Measurements from ENCODE around the gene C10orf71.

Gene C10orf71

GRCh38 chr10:49294731-49295130 lies 4.2 kb upstream of the C10orf71 start:
- no peak for DNase-seq

DNA sequence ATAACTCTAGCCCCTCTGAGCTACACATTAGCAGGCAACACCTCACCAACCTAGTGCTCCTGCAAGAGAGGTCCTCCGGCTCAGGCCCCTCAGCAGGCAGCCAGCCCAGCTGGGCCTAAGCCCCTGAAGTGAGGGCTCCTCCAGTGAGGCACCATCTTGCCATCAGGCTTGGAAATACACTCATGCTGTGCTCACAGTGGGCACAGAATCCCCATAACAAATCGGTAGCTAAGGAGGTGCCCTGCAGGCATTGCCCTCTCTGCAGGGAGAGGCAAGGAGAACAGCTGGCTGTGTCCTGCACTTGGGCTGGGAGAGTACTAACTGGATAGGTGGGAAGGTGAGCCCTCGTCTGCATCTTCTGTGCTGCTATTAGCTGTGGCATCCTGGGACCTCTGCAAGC lies 3.7 kb upstream of the C10orf71 start:
- DNase-seq: no peak

DNA sequence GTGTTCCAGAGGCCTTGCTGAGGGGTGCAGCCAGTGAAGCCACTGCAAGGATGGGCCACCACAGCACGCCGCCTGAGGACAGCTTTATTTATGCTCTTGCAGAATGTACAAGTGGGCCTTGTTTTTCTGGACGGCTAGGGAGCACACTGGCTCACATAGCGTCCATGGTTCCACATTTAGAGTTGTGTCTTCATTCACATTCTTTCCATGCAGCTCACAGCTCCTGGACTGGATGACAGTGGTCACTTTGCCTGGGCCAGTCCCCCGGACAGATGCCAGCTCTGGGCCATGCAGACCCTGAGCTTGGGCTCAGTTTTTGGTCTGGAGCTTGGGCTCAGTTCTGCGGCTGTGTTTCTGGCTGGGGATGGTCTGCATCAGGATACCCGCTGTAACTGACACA lies 2.6 kb upstream of the C10orf71 start:
- DNase-seq: no peak

DNA sequence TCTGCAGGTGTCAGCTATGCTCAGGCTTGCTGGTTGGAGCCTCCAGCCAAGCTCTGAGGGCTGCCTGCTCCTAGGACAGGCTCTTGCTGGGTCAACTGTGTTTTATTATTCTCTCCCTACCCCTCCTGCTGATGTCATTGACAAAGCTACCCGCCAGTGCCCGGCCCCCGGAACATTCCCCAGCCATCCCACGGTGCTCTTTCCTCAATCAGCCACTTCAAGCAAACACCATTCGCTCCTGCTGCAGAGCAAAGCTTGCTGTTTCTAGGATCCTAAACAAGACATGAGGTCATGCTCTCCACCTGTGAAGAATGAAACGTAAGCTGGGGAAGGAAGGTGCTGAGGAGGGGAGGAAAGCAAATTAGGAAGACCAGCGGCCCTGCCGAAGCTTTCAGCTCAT lies 2.1 kb upstream of the C10orf71 start:
- DNase-seq: no peak

DNA sequence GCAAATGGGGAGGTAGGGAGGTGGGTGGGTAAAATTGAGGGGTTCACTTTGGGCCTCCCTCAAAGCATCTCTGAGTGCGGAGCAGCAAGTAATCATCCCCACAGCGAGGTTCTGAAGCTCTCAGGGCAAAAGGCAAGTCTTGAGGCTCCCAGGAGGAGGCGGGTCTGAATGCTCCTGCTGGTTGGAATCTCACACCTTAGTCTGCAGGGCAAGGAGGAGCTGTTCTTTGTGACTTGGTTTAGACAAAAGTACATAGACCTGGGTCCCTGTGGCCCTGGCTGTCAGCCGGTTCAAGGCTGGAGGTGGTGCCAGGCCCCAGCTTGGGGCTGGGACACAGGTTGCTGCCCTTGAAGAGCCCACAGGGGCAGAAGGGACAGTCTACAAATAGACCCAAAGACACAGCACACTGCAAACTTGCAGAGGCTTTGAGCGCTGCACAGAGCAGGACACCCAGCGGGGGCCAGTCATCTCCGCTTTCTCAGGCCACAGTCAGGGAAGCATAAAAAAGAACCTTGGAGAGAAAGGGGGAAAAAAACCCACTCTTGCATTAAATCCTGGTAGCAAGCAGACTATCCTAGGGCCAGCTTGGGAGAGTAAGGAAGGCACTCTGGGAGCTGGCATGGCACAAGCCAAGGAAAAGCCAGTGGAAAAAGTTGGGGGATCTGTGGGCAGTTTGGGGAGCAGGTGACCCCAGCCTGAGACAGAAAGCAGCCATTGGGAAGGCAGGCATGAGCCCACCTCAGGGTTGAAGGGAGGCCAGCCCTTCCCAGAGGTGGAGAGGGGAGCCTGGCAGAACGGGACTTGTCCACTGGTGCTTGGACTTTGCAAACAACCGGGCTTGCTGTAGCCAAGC lies 926 bp upstream of the C10orf71 start:
- no peak for DNase-seq

DNA sequence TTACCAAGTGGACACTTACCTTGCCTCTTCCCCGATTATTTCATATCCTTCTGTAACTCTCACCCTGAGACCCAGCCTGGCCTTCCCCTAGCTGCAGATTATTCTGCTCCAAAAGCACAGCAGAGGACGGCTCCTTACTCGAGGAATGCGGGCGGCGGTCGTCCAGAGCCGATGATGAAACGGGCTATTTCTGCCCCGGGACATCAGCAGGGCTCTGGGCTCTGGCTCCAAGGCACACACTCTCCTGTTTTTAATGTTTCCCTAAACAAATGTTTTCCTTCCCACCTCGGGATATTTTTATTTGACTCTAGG lies 343 bp upstream of the C10orf71 start:
- DNase-seq: no peak

DNA sequence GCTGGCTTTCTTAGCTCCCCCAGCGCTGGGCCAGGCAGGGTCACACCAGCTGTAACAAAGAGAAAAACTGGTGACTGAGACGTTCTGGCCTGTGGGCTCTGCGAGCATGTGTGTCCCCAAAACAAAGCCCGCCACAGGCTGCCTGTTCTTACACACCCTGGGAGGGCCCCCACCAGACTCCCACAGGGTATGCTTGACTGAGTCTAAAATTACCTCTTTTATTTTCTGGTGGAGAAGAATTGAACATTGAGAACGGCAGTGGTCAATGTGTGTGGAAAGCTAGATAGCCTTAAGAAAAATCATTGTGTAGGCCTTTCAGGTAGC lies 808 bp downstream of the C10orf71 start:
- no peak for DNase-seq

- no peak for DNase-seq
Measured at GRCh38 chr10:49300140-49300974, 1.4 kb downstream of the C10orf71 start.

- DNase-seq: no peak
Measured at GRCh38 chr10:49301302-49301701, 2.3 kb downstream of the C10orf71 start.

- no peak for DNase-seq
Measured at GRCh38 chr10:49302088-49302487, 3.1 kb downstream of the C10orf71 start.

GRCh38 chr10:49303711-49304110 lies 4.7 kb downstream of the C10orf71 start:
- no peak for DNase-seq

- DNase-seq: no peak
Measured at GRCh38 chr10:49304137-49304536, 5.2 kb downstream of the C10orf71 start.

- DNase-seq: no peak
Measured at GRCh38 chr10:49307921-49308320, 9.0 kb downstream of the C10orf71 start.

GRCh38 chr10:49308881-49309280 lies 9.9 kb downstream of the C10orf71 start:
- DNase-seq: no peak

DNA sequence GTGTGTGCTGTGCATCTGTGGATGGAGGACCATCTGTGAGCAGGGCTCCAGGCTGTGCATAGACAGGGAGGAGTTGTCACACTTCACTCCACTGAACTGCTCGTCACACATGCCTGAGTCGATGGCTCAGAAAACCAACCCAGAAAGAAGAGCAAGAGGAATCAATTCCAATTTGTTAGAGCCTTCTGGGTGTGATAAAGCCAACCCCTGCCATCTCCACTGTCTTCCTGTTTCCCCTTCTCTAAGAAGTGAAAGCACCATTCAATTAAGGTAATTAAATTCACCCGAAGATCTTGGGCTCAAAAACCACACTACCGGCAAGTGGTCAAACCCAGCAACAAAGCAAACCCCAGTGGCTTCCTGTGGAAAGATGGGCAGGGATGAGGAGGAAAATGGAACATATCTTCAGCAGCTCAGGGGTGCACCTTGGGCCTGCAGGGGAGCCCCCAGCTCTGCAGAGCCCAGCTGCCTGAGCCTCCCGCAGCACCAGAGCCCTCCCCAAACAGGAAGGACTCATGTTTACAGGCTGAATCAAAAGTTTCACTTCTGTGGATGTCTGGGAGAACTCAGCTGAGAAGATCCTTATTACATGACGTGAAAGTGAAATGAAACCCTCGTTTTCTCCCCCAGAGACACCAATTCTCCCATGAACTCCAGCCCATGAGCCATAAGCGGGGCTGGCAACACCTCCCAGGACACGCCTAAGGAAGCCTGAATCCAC lies 10.9 kb downstream of the C10orf71 start:
- no peak for DNase-seq

GRCh38 chr10:49310460-49310859 lies 11.5 kb downstream of the C10orf71 start:
- DNase-seq: no peak

GRCh38 chr10:49310901-49311554 lies 12.1 kb downstream of the C10orf71 start:
- no peak for DNase-seq

GRCh38 chr10:49311555-49312236 lies 12.7 kb downstream of the C10orf71 start:
- DNase-seq: no peak

- DNase-seq: no peak
Measured at GRCh38 chr10:49312246-49312869, 13.4 kb downstream of the C10orf71 start.

- no peak for DNase-seq
Measured at GRCh38 chr10:49313501-49314070, 14.6 kb downstream of the C10orf71 start.

DNA sequence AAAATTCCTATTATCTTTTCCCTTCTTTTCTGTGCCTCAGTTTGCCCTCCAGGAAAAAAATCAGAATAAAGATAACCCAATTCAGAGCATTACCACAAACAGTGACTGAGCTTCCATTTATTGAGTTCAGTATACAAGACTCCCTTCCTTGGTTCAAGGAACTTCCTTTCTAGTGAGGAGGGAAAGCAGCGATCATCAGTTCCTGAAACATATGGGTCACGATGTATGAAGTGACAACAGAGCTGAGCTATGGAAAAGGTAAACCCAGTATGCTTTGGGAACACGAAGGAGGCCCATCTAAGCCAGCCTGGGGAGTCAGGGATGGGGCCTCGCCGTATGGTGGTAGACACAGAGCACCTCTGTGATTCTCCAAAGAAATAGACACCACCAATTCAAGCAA lies 15.8 kb downstream of the C10orf71 start:
- no peak for DNase-seq

DNA sequence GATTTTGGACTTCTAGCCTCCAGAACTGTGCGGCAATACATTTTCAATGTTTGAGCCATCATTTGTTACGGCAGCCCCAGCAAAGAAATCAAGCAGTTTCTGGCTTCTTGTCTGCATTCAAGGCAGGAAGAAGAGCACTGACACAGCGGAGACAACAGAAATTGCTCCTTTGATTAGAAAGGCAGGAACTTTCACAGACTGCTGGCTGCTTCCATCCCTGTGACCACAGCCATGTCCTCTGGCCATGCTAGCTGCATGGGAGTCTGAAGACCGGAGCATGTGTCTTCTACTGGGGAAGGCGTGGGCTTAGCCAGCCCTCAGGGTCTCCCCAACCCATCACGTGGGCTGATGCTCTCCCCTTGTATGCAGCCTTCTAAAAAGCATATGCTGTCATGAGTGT lies 19.1 kb downstream of the C10orf71 start:
- no peak for DNase-seq

Data from T-helper 9 cell (primary cell).